K562 (cell line): Measurements from ENCODE around the gene COL7A1. TPM values are rescaled to one million over a fixed set of nuclear protein-coding genes. Genes with fewer than 3 reads are reported as not detected.

Experiments
- ATAC-seq: fragments of 200-7000 bp; cut with Tn5 transposase; 3 replicates; pipeline ENCODE4 v1.9.1; 2020; ENCODE audit warnings: moderate library complexity
- BruUV-seq: library from RNA; stranded (reverse); fragments of 400-500 nt; replicated peaks from 2 replicates; lab custom pipeline; 2021; lab: Mats Ljungman, UMichigan
- CTCF ChIA-PET: fragments of 300-600 bp; formaldehyde crosslinking; extraction: SDS; loops from one replicate; lab custom pipeline; 2021; ENCODE audit warnings: low intra/inter-chr PET ratio; lab: Yijun Ruan, JAX
- POLR2A ChIA-PET: fragments of 300-600, 350-650 bp; sonication (Branson Sonifier 250); formaldehyde crosslinking; extraction: SDS; loops from one replicate; lab custom pipeline; 2021; ENCODE audit warnings: antibody characterized with exemption, inconsistent platforms; lab: Yijun Ruan, JAX
- DNase-seq, 4 experiments: peaks; one replicate each; pipeline versions ENCODE4 v3.0.0 to v3.0.0-alpha.2; 2011 to 2018; ENCODE audit warnings: low spot score in 3 of 4, mixed read lengths in 3 of 4; ENCODE audit errors: extremely low read depth in 1 of 4
- FAIRE-seq: peaks from 2 replicates; lab custom pipeline; 2011; peaks lifted over from hg19 to GRCh38; lab: Jason Lieb, UNC
- H2AFZ ChIP-seq: 2 replicates; pipeline ENCODE4 v1.6.0; 2011; ENCODE audit warnings: low read depth, low read length, control low read depth, inconsistent platforms
- H3K27ac ChIP-seq: fragments of 200-600 bp; 3 replicates; pipeline ENCODE4 v1.8.0; 2011; ENCODE audit warnings: low read depth, mild to moderate bottlenecking, control low read depth, inconsistent platforms, low read length, moderate library complexity, mixed read lengths; ENCODE audit errors: extremely low read depth
- H3K27me3 ChIP-seq, 2 experiments: fragments of 300-600 bp in 1 of 2; 2 replicates in 1 of 2; 3 replicates in 1 of 2; pipeline versions ENCODE4 v1.6.0 to v1.8.0; 2011; ENCODE audit warnings: inconsistent platforms in 2 of 2, low read length in 2 of 2, mild to moderate bottlenecking in 1 of 2, mixed read lengths in 1 of 2, moderate library complexity in 1 of 2; ENCODE audit not compliant: control insufficient read depth in 2 of 2, insufficient read depth in 2 of 2
- H3K36me3 ChIP-seq: fragments of 300-600 bp; 3 replicates; pipeline ENCODE4 v1.8.0; 2011; ENCODE audit warnings: mild to moderate bottlenecking, low read length, inconsistent platforms; ENCODE audit not compliant: control insufficient read depth, insufficient read depth
- H3K4me1 ChIP-seq, 2 experiments: fragments of 200-600 bp in 1 of 2; replicated peaks in 1 of 2; 2 replicates in 1 of 2; 3 replicates in 1 of 2; pipeline versions ENCODE4 v1.5.1 to v1.8.0; 2011; ENCODE audit warnings: inconsistent platforms in 2 of 2, low read length in 2 of 2, mild to moderate bottlenecking in 1 of 2, mixed read lengths in 1 of 2, moderate library complexity in 1 of 2; ENCODE audit not compliant: control insufficient read depth in 2 of 2, insufficient read depth in 2 of 2
- H3K4me2 ChIP-seq: 2 replicates; pipeline ENCODE4 v1.6.1; 2011; ENCODE audit warnings: low read length, control low read depth, inconsistent platforms, mixed read lengths; ENCODE audit not compliant: insufficient read depth
- H3K4me3 ChIP-seq: fragments of 200-600 bp; sonication (generic), shearing (Covaris generic); 2 replicates; pipeline ENCODE4 v1.5.1; 2016; ENCODE audit warnings: control low read depth, inconsistent platforms
- H3K79me2 ChIP-seq: fragments of 200-600 bp; 3 replicates; pipeline ENCODE4 v1.8.0; 2011; ENCODE audit warnings: low read length, inconsistent platforms; ENCODE audit not compliant: control insufficient read depth, insufficient read depth
- H3K9ac ChIP-seq, 2 experiments: 2 replicates each; pipeline versions ENCODE4 v1.6.0 to v1.6.1; 2011; ENCODE audit warnings: low read depth in 2 of 2, low read length in 2 of 2, control low read depth in 1 of 2, inconsistent platforms in 1 of 2, mild to moderate bottlenecking in 1 of 2, mixed read lengths in 1 of 2; ENCODE audit not compliant: insufficient read depth in 1 of 2
- H3K9me1 ChIP-seq: one replicate; pipeline ENCODE4 v1.6.0; 2011; ENCODE audit warnings: inconsistent platforms, mild to moderate bottlenecking, low read length, moderate library complexity; ENCODE audit not compliant: control insufficient read depth, insufficient read depth
- H3K9me3 ChIP-seq: replicated peaks from 2 replicates; pipeline ENCODE4 v1.5.1; 2011; ENCODE audit warnings: low read depth, low read length, inconsistent platforms; ENCODE audit not compliant: control insufficient read depth, insufficient read depth
- H4K20me1 ChIP-seq: replicated peaks from 2 replicates; pipeline ENCODE4 v1.6.1; 2011; ENCODE audit warnings: low read length, inconsistent platforms, mixed read lengths; ENCODE audit not compliant: control insufficient read depth, insufficient read depth
- CBX1 ChIP-seq: sonication (generic); IDR thresholded peaks from 2 replicates; pipeline ENCODE4 v1.6.1; 2016; ENCODE audit warnings: antibody characterized with exemption, low read depth, mild to moderate bottlenecking
- CBX3 ChIP-seq, 2 experiments: IDR thresholded peaks; 1 replicate in 1 of 2; 2 replicates in 1 of 2; pipeline ENCODE4 v1.6.1; 2012; ENCODE audit warnings: inconsistent platforms in 2 of 2, low read length in 2 of 2, borderline replicate concordance in 1 of 2, control low read depth in 1 of 2
- CBX5 ChIP-seq: IDR thresholded peaks from 2 replicates; pipeline ENCODE4 v1.6.1; 2014; ENCODE audit warnings: low read depth, borderline replicate concordance
- HMBOX1 ChIP-seq: sonication (generic); IDR thresholded peaks from 2 replicates; pipeline ENCODE4 v1.6.1; 2016
- MYBL2 ChIP-seq, 2 experiments: fragments of 450-650 bp in 1 of 2; sonication (generic) in 1 of 2; formaldehyde crosslinking in 1 of 2; IDR thresholded peaks; 2 replicates each; pipeline versions ENCODE4 v1.6.1 to v1.8.1; 2017 to 2022; ENCODE audit warnings: borderline replicate concordance in 1 of 2, inconsistent platforms in 1 of 2, low read depth in 1 of 2, mild to moderate bottlenecking in 1 of 2, missing genetic modification reagents in 1 of 2, moderate library complexity in 1 of 2
- SAFB2 ChIP-seq: fragments of 200-400 bp; formaldehyde crosslinking; IDR thresholded peaks from 2 replicates; pipeline ENCODE4 v1.6.1; 2018; ENCODE audit warnings: borderline replicate concordance, low read length, low read depth, moderate library complexity; ENCODE audit not compliant: severe bottlenecking
- TRIM24 ChIP-seq, 2 experiments: fragments of 450-650 bp; IDR thresholded peaks; 2 replicates each; pipeline ENCODE4 v1.6.1; 2016
- TRIM28 ChIP-seq: fragments of 450-650 bp; IDR thresholded peaks from 2 replicates; pipeline ENCODE4 v1.6.1; 2017
- XRCC3 ChIP-seq: fragments of 450-650 bp; IDR thresholded peaks from 2 replicates; pipeline ENCODE4 v1.6.1; 2017; ENCODE audit warnings: mild to moderate bottlenecking, moderate library complexity
- XRCC5 ChIP-seq: fragments of 200-400 bp; formaldehyde crosslinking; IDR thresholded peaks from 2 replicates; pipeline ENCODE4 v1.6.1; 2017; ENCODE audit warnings: low read depth, mild to moderate bottlenecking, low read length
- ZEB2 ChIP-seq: fragments of 450-650 bp; IDR thresholded peaks from 2 replicates; pipeline ENCODE4 v1.6.1; 2016
- ZHX1 ChIP-seq: fragments of 150-350 bp; conservative IDR thresholded peaks from 2 replicates; pipeline ENCODE4 v1.6.1; 2014; ENCODE audit warnings: low read length
- ZNF280A ChIP-seq: fragments of 450-650 bp; IDR thresholded peaks from 2 replicates; pipeline ENCODE4 v1.6.1; 2018; ENCODE audit warnings: mild to moderate bottlenecking, low read depth; ENCODE audit not compliant: partially characterized antibody
- ZNF561 ChIP-seq: fragments of 450-650 bp; formaldehyde crosslinking; conservative IDR thresholded peaks from 2 replicates; pipeline ENCODE4 v1.4.0; 2020; ENCODE audit warnings: mild to moderate bottlenecking, moderate library complexity
- ZSCAN29 ChIP-seq: fragments of 450-650 bp; IDR thresholded peaks from 2 replicates; pipeline ENCODE4 v1.6.1; 2017
- WGBS: fragments of 100-300 bp; shearing (Covaris generic); methylation state at CpG from one replicate; pipeline ENCODE4 v1.1.6; 2016; ENCODE audit warnings: low coverage, mixed read lengths; ENCODE audit not compliant: insufficient coverage; ENCODE audit errors: missing lambda C conversion rate; 5-methylcytosine and 5-hydroxymethylcytosine counted together
- in situ Hi-C: fragments of 300-500 bp; cut with MboI; formaldehyde crosslinking; loops from 4 replicates; pipeline ENCODE4 v1.15.0; 2018; ENCODE audit warnings: inconsistent platforms, mixed read lengths
- intact Hi-C: fragments of 100-400 bp; cut with micrococcal nuclease; formaldehyde crosslinking; loops from 2 replicates; pipeline ENCODE4 v1.14.2; 2022
- polyA plus RNA-seq, 8 experiments: library from polyadenylated mRNA; depleted of rRNA in 4 of 8; stranded (reverse) in 5 of 8; unstranded in 3 of 8; fragments of >200 nt; fragmentation: Nextera tagmentation in 2 of 8; fragmentation: Illumina TruSeq in 1 of 8; extraction: Ambion mirVana in 2 of 8; extraction: Trizol in 1 of 8; gene quantifications; 2 replicates each; pipeline versions ENCODE4 v1.2.1 to v1.2.3, GENCODE V29; 2011 to 2014; ENCODE audit warnings: inconsistent platforms in 1 of 8, missing spikeins in 1 of 8
- total RNA-seq, 7 experiments: library from RNA; depleted of rRNA in 6 of 7; stranded (reverse); fragments of >200 nt in 6 of 7; fragmentation: Illumina TruSeq in 2 of 7; extraction: Trizol in 2 of 7; gene quantifications; 2 replicates each; pipeline versions ENCODE4 v1.2.1 to v1.2.3, GENCODE V29; 2011 to 2021; ENCODE audit warnings: low replicate concordance in 1 of 7

The COL7A1 gene
- total and polyA plus RNA-seq, 9 of the 15 experiments (the other 6 are each of a cell fraction or from before 2014, with no cell fraction given) = 0.09 to 0.66 (median 0.35) TPM; not detected in 3

DNA sequence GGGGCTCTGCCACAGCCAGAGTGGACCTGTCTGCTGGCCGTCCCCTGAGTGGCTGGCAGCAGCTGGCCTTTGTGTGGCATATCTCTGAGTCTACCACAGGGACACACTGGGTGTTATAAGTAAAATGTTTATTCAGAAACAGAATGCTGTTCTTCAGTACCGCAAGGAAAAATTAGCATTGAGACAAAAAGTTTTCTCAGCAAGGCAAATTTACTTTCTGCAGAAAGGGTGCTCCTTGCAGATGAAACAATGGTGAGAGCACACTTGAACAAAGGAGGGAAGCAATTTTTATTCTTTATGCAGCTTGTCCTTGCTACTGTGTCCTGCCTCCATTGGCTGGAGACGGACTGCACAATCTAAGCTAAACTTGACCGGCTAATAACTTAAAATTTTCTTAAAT lies 22.4 kb upstream of the COL7A1 start:
- no peak overlapping the region for H3K27ac ChIP-seq
- no peak for FAIRE-seq
- BruUV-seq = no TSS peak
- no peaks in the 10 kb centered on the region for H3K79me2 ChIP-seq
- H3K9me1 ChIP-seq = no peaks in the 10 kb centered on the region
- no peak for DNase-seq
- no peaks in the 10 kb centered on the region for H3K27me3 ChIP-seq
- no peaks in the 10 kb centered on the region for H3K36me3 ChIP-seq
- no peak overlapping the region for H2AFZ ChIP-seq
- no peak overlapping the region for H3K4me2 ChIP-seq
- H3K4me1 ChIP-seq = peaks cover 0 to 7% of the 10 kb centered on the region in 2 experiments; a peak in 2 of 5 replicates
- TF ChIP-seq XRCC3 = peak; percentile 91; the same call in 1 of the 2 replicates
- no peak for TF ChIP-seq HMBOX1
- TF ChIP-seq SAFB2 = no peak
- TF ChIP-seq ZEB2 = 0 out of 2 replicates have a peak, but pooled peaks have one; percentile 21
- TF ChIP-seq ZNF280A = peak; percentile 97
- no peak for TF ChIP-seq ZSCAN29
- TF ChIP-seq TRIM28 = peak; percentile 97
- peak in 1 of 2 experiments; percentile 50; a peak in 1 of 4 replicates for TF ChIP-seq TRIM24 (IDR thresholded peaks at IDR 0.05)
- TF ChIP-seq CBX1 = peak; percentile 77; the same call in 1 of the 2 replicates
- TF ChIP-seq CBX3 (IDR thresholded peaks at IDR 0.05; ENCODE audit: borderline replicate concordance in 1 of 2, low read length in 2 of 2) = peak in 1 of 2 experiments; percentile 99; a peak in 2 of 3 replicates
- TF ChIP-seq XRCC5 = no peak
- TF ChIP-seq ZHX1 = no peak
- TF ChIP-seq MYBL2 (IDR thresholded peaks at IDR 0.05; ENCODE audit: low read depth) = no peak
- no peak for TF ChIP-seq MYBL2 (CRISPR knock-in tag; IDR thresholded peaks at IDR 0.05; ENCODE audit: borderline replicate concordance)
- TF ChIP-seq ZNF561 = peak; percentile 86; the same call in 1 of the 2 replicates
- peak; percentile 94 for TF ChIP-seq CBX5
- H3K4me3 ChIP-seq = no peak overlapping the region
- in situ Hi-C loops (no loop called here), intact Hi-C loops (no loop called here)
- ATAC-seq = no peak
- 21% methylated on average over 4 of the region's 4 CpGs for WGBS
- peaks cover 6% of the 10 kb centered on the region; the same call in 1 of the 2 replicates for H3K9me3 ChIP-seq
- H3K9ac ChIP-seq = no peak overlapping the region
- ChIA-PET CTCF (no interaction called here), POLR2A (no interaction called here)
- H4K20me1 ChIP-seq = no peaks in the 10 kb centered on the region
